ENCODE measurements around the gene EPG5.

- TF ChIP-seq CTCF (conservative IDR thresholded peaks at IDR 0.05; ENCODE audit: low read length) (no peak), EZH2phosphoT487 (IDR thresholded peaks at IDR 0.05; ENCODE audit: borderline replicate concordance, low read depth, low read length) (no peak)
Observed at GRCh38 chr18:45845410-45845809, 121.7 kb downstream of the EPG5 start.
